Measurements from ENCODE around the gene ALG9.

- TF ChIP-seq RFX5 (IDR thresholded peaks at IDR 0.05; ENCODE audit: low read depth, low read length) (no peak), POLR2A (IDR thresholded peaks at IDR 0.05; ENCODE audit: low read depth, low read length) (no peak), BHLHE40 (IDR thresholded peaks at IDR 0.05; ENCODE audit: low read depth, low read length) (no peak), MXI1 (IDR thresholded peaks at IDR 0.05; ENCODE audit: borderline replicate concordance, low read depth, low read length) (no peak), CEBPB (IDR thresholded peaks at IDR 0.05; ENCODE audit: low read depth, low read length) (no peak), CTCF (conservative IDR thresholded peaks at IDR 0.05; ENCODE audit: low read depth, low read length) (no peak)
Observed at GRCh38 chr11:111745719-111746504, 125.5 kb downstream of the ALG9 start.
